Measurements from ENCODE around the gene FBXL19.
A peak's percentile ranks its signal among the peaks of the same experiment; 100 is the strongest.

- TF ChIP-seq PAX5 (IDR thresholded peaks at IDR 0.05; ENCODE audit: insufficient read depth, low read length, severe bottlenecking) (no peak), POLR2AphosphoS5 (IDR thresholded peaks at IDR 0.05; ENCODE audit: low read depth, low read length) (peak; percentile 95), POLR2A (IDR thresholded peaks at IDR 0.05; ENCODE audit: low read depth, low read length) (peak; percentile 96)
Measured at GRCh38 chr16:30874821-30875717, 48.3 kb upstream of the FBXL19 start.
